Measurements from ENCODE around the gene RAD54L2.
"Not testable (repeated sequence)": the region's sequence is repeated elsewhere in the genome, so short reads cannot be mapped to it uniquely, and the experiment has no call there.

- not testable (repeated sequence) for TF ChIP-seq CTCF, POLR2A (IDR thresholded peaks at IDR 0.05)
These were observed 13.6 kb upstream of the RAD54L2 start for GRCh38 chr3:51524874-51525273.
